Thyroid gland (tissue), 4 donors: ENCODE data around the gene SPTB. TPM values are rescaled to one million over a fixed set of nuclear protein-coding genes. Genes with fewer than 3 reads are reported as not detected.

Experiments
- DNase-seq, 2 donors: peaks; one replicate each; pipeline ENCODE4 v3.0.0-alpha.2; 2019
- H3K27ac ChIP-seq, 3 donors: fragments of 200-600 bp; sonication (generic); 1 replicate in 2 of 3; 2 replicates in 1 of 3; pipeline ENCODE4 v1.5.1; 2016 to 2019; ENCODE audit warnings: mild to moderate bottlenecking in 1 of 3, moderate library complexity in 1 of 3
- H3K27me3 ChIP-seq: fragments of 200-600 bp; sonication (generic); one replicate; pipeline ENCODE4 v1.5.1; 2019
- H3K36me3 ChIP-seq, 2 donors: fragments of 200-600 bp; sonication (generic); one replicate each; pipeline ENCODE4 v1.5.1; 2016 to 2019
- H3K4me1 ChIP-seq, 2 donors: fragments of 200-600 bp; sonication (generic); one replicate each; pipeline ENCODE4 v1.5.1; 2017 to 2019
- H3K4me3 ChIP-seq, 3 donors: fragments of 200-600 bp; sonication (generic); replicated peaks in 1 of 3; 1 replicate in 2 of 3; 2 replicates in 1 of 3; pipeline ENCODE4 v1.5.1; 2016; ENCODE audit warnings: mild to moderate bottlenecking in 1 of 3
- H3K9me3 ChIP-seq: fragments of 200-600 bp; sonication (generic); one replicate; pipeline ENCODE4 v1.5.1; 2017
- CTCF ChIP-seq, 6 experiments: fragments of 200-600 bp in 3 of 6; fragments of 450-650 bp in 3 of 6; sonication (generic) in 3 of 6; IDR thresholded peaks; one replicate each; pipeline ENCODE4 v1.5.1; 2016 to 2019; ENCODE audit warnings: antibody characterized with exemption in 6 of 6, mild to moderate bottlenecking in 2 of 6, inconsistent platforms in 1 of 6, moderate library complexity in 1 of 6
- POLR2A ChIP-seq, 2 donors: fragments of 450-650 bp; IDR thresholded peaks; one replicate each; pipeline ENCODE4 v1.6.1; 2017; ENCODE audit warnings: antibody characterized with exemption in 2 of 2, mild to moderate bottlenecking in 2 of 2, moderate library complexity in 1 of 2
- WGBS, 2 donors: methylation state at CpG; one replicate each; pipeline ENCODE4 v1.1.5; 2017; 5-methylcytosine and 5-hydroxymethylcytosine counted together
- intact Hi-C: fragments of 100-400 bp; cut with DNase I; formaldehyde crosslinking; loops from one replicate; pipeline ENCODE4 v1.15.1; 2023
- total RNA-seq, 4 donors: library from RNA; depleted of rRNA; stranded (reverse); fragments of >200 nt; gene quantifications; one replicate each; pipeline ENCODE4 v1.2.3, GENCODE V29; 2016

Gene SPTB
- total RNA-seq, 4 donors from 2014 or later, result 0.33 to 1.9 (median 0.61) TPM

- Histone ChIP-seq H3K9me3 (no peaks in the 10 kb centered on the region), H3K4me3 (no peak overlapping the region), H3K27me3 (no peaks in the 10 kb centered on the region), H3K36me3 (no peaks in the 10 kb centered on the region), H3K27ac (no peak overlapping the region), H3K4me1 (no peaks in the 10 kb centered on the region)
- no peak for TF ChIP-seq POLR2A (IDR thresholded peaks at IDR 0.05)
- no peak for TF ChIP-seq CTCF (IDR thresholded peaks at IDR 0.05)
- intact Hi-C loops, result no loop called here
- 94 to 96% methylated on average over 24 to 25 of the region's 25 CpGs for WGBS, 2 donors
- no peak for DNase-seq
Observed at GRCh38 chr14:64775081-64775777, 104.5 kb downstream of the SPTB start.

GRCh38 chr14:64774272-64774671 lies 105.4 kb downstream of the SPTB start:
- no peaks in the 10 kb centered on the region for H3K27me3 ChIP-seq
- no peak overlapping the region for H3K27ac ChIP-seq
- H3K36me3 ChIP-seq, result no peaks in the 10 kb centered on the region
- no peaks in the 10 kb centered on the region for H3K4me1 ChIP-seq
- H3K9me3 ChIP-seq, result no peaks in the 10 kb centered on the region
- intact Hi-C loops, result no loop called here
- H3K4me3 ChIP-seq, result no peak overlapping the region
- TF ChIP-seq POLR2A (IDR thresholded peaks at IDR 0.05), result no peak
- no peak for TF ChIP-seq CTCF (IDR thresholded peaks at IDR 0.05)
- DNase-seq, result no peak
- WGBS, 2 donors, result 96% methylated on average over 16 of the region's 16 CpGs

GRCh38 chr14:64773577-64773976 lies 106.1 kb downstream of the SPTB start:
- Histone ChIP-seq H3K27me3 (no peaks in the 10 kb centered on the region), H3K9me3 (no peaks in the 10 kb centered on the region), H3K27ac (no peak overlapping the region), H3K4me3 (no peak overlapping the region), H3K36me3 (no peaks in the 10 kb centered on the region), H3K4me1 (no peaks in the 10 kb centered on the region)
- no peak for DNase-seq
- TF ChIP-seq CTCF (IDR thresholded peaks at IDR 0.05) (no peak), POLR2A (IDR thresholded peaks at IDR 0.05) (no peak)
- 100% methylated on average over 3 of the region's 3 CpGs for WGBS, 2 donors
- intact Hi-C loops, result no loop called here

GRCh38 chr14:64773046-64773445 lies 106.7 kb downstream of the SPTB start:
- TF ChIP-seq POLR2A (IDR thresholded peaks at IDR 0.05) (no peak), CTCF (IDR thresholded peaks at IDR 0.05) (no peak)
- Histone ChIP-seq H3K4me1 (no peaks in the 10 kb centered on the region), H3K9me3 (no peaks in the 10 kb centered on the region), H3K4me3 (no peak overlapping the region), H3K36me3 (no peaks in the 10 kb centered on the region), H3K27me3 (no peaks in the 10 kb centered on the region), H3K27ac (no peak overlapping the region)
- intact Hi-C loops, result no loop called here
- no peak for DNase-seq
- 94 to 95% methylated on average over 18 of the region's 18 CpGs for WGBS, 2 donors

- Histone ChIP-seq H3K4me1 (peaks cover 0 to 3% of the 10 kb centered on the region in 2 donors), H3K27me3 (no peaks in the 10 kb centered on the region), H3K4me3 (no peak overlapping the region), H3K36me3 (no peaks in the 10 kb centered on the region), H3K27ac (no peak overlapping the region), H3K9me3 (no peaks in the 10 kb centered on the region)
- 95 to 96% methylated on average over 9 to 31 of the region's 36 CpGs for WGBS, 2 donors
- no peak for DNase-seq
- intact Hi-C loops, result no loop called here
- TF ChIP-seq POLR2A (IDR thresholded peaks at IDR 0.05) (no peak), CTCF (IDR thresholded peaks at IDR 0.05) (no peak)
Observed at GRCh38 chr14:64772397-64772950, 107.2 kb downstream of the SPTB start.
